HCT116 (cell line): Measurements from ENCODE around the gene VPS26A. TPM values are rescaled to one million over a fixed set of nuclear protein-coding genes. Genes with fewer than 3 reads are reported as not detected.

Experiments used
- ATAC-seq: fragments of 200-7000 bp; cut with Tn5 transposase; 2 replicates; pipeline ENCODE4 v1.9.1; 2020; ENCODE audit warnings: mild to moderate bottlenecking, moderate library complexity
- BruUV-seq: library from RNA; stranded (reverse); fragments of 400-500 nt; replicated peaks from 2 replicates; lab custom pipeline; 2021; lab: Mats Ljungman, UMichigan
- CTCF ChIA-PET: fragments of 300-600 bp; sonication (Branson Sonifier 250); formaldehyde crosslinking; loops from one replicate; lab custom pipeline; 2021; ENCODE audit warnings: antibody characterized with exemption; lab: Charles Lee
- POLR2A ChIA-PET: fragments of 300-600, 350-600 bp; sonication (Branson Sonifier 250); formaldehyde crosslinking; loops from one replicate; lab custom pipeline; 2021; ENCODE audit warnings: antibody characterized with exemption; lab: Charles Lee
- RAD21 ChIA-PET, 2 experiments: fragments of 300-600 bp; sonication (Branson Sonifier 250); formaldehyde crosslinking; loops; one replicate each; lab custom pipeline; 2023; ENCODE audit warnings: low total read pairs in 2 of 2; ENCODE audit not compliant: uncharacterized antibody in 2 of 2, unreplicated experiment in 2 of 2, low non-redundant PET in 1 of 2; lab: Charles Lee
- DNase-seq: peaks from one replicate; pipeline ENCODE4 v3.0.0-alpha.2; 2010; ENCODE audit warnings: low read depth, low spot score
- H2AFZ ChIP-seq: fragments of 200-600 bp; shearing (Covaris generic), sonication (generic); 2 replicates; pipeline ENCODE4 v1.6.1; 2017; ENCODE audit warnings: low read depth, mixed run types, mixed read lengths, antibody characterized with exemption, low read length; ENCODE audit not compliant: poor library complexity, severe bottlenecking
- H3K27ac ChIP-seq: 2 replicates; pipeline ENCODE4 v1.5.1; 2012; ENCODE audit warnings: low read depth, low read length
- H3K27me3 ChIP-seq: fragments of 200-600 bp; sonication (generic); 2 replicates; pipeline ENCODE4 v1.6.1; 2016; ENCODE audit warnings: mixed run types, low read length, mixed read lengths; ENCODE audit not compliant: insufficient read depth
- H3K36me3 ChIP-seq, 2 experiments: fragments of 200-500 bp in 1 of 2; fragments of 200-600 bp in 1 of 2; sonication (Bioruptor generic) in 1 of 2; sonication (generic) in 1 of 2; 2 replicates each; pipeline versions ENCODE4 v1.5.1 to v1.6.1; 2014 to 2016; ENCODE audit warnings: low read length in 2 of 2, inconsistent platforms in 1 of 2, mixed read lengths in 1 of 2, mixed run types in 1 of 2; ENCODE audit not compliant: insufficient read depth in 2 of 2, control insufficient read depth in 1 of 2
- H3K4me1 ChIP-seq, 2 experiments: fragments of 200-600 bp in 1 of 2; sonication (generic) in 1 of 2; 2 replicates each; pipeline versions ENCODE4 v1.5.1 to v1.6.1; 2012 to 2017; ENCODE audit warnings: low read length in 2 of 2, inconsistent platforms in 1 of 2, mild to moderate bottlenecking in 1 of 2, mixed read lengths in 1 of 2, mixed run types in 1 of 2, moderate library complexity in 1 of 2; ENCODE audit not compliant: insufficient read depth in 2 of 2, control insufficient read depth in 1 of 2
- H3K4me2 ChIP-seq: fragments of 200-600 bp; sonication (generic); 2 replicates; pipeline ENCODE4 v1.6.1; 2017; ENCODE audit warnings: mixed run types, low read length, mixed read lengths
- H3K4me3 ChIP-seq, 2 experiments: fragments of 200-600 bp in 1 of 2; sonication (generic) in 1 of 2; replicated peaks in 1 of 2; 2 replicates each; pipeline ENCODE4 v1.5.1; 2011 to 2016; ENCODE audit warnings: low read length in 2 of 2, control low read depth in 1 of 2, low read depth in 1 of 2, mild to moderate bottlenecking in 1 of 2, mixed read lengths in 1 of 2, mixed run types in 1 of 2
- H3K79me2 ChIP-seq: fragments of 200-600 bp; sonication (generic); 2 replicates; pipeline ENCODE4 v1.6.1; 2017; ENCODE audit warnings: mild to moderate bottlenecking, mixed run types, low read length, moderate library complexity, mixed read lengths; ENCODE audit not compliant: insufficient read depth
- H3K9ac ChIP-seq: fragments of 200-600 bp; sonication (generic); 2 replicates; pipeline ENCODE4 v1.6.1; 2016; ENCODE audit warnings: low read length, mixed read lengths
- H3K9me2 ChIP-seq: fragments of 200-600 bp; sonication (generic), shearing (Covaris generic); 2 replicates; pipeline ENCODE4 v1.6.1; 2017; ENCODE audit warnings: mixed run types, mild to moderate bottlenecking, moderate library complexity; ENCODE audit not compliant: insufficient read depth
- H3K9me3 ChIP-seq, 2 experiments: fragments of 200-500 bp in 1 of 2; fragments of 200-600 bp in 1 of 2; sonication (Bioruptor generic) in 1 of 2; sonication (generic) in 1 of 2; 2 replicates each; pipeline ENCODE4 v1.6.1; 2014 to 2017; ENCODE audit warnings: low read length in 2 of 2, mixed read lengths in 2 of 2, inconsistent platforms in 1 of 2, low read depth in 1 of 2, mild to moderate bottlenecking in 1 of 2, mixed run types in 1 of 2, moderate library complexity in 1 of 2; ENCODE audit not compliant: control insufficient read depth in 1 of 2, insufficient read depth in 1 of 2
- H4K20me1 ChIP-seq: fragments of 200-600 bp; sonication (generic), shearing (Covaris generic); 2 replicates; pipeline ENCODE4 v1.6.1; 2017; ENCODE audit warnings: mixed run types, mild to moderate bottlenecking, moderate library complexity; ENCODE audit not compliant: insufficient read depth
- CBX3 ChIP-seq: IDR thresholded peaks from 2 replicates; pipeline ENCODE4 v1.6.1; 2012; ENCODE audit warnings: low read depth
- CEBPB ChIP-seq: IDR thresholded peaks from 2 replicates; pipeline ENCODE4 v1.6.1; 2012; ENCODE audit warnings: low read depth
- EGR1 ChIP-seq: IDR thresholded peaks from 2 replicates; pipeline ENCODE4 v1.6.1; 2012; ENCODE audit warnings: low read depth
- EZH2 ChIP-seq: fragments of 200-600 bp; sonication (generic); IDR thresholded peaks from 2 replicates; pipeline ENCODE4 v1.6.1; 2017; ENCODE audit warnings: antibody characterized with exemption, mixed run types
- EZH2phosphoT487 ChIP-seq: fragments of 200-600 bp; IDR thresholded peaks from 2 replicates; pipeline ENCODE4 v1.6.1; 2018; ENCODE audit warnings: antibody characterized with exemption, borderline replicate concordance
- FOSL1 ChIP-seq: IDR thresholded peaks from 2 replicates; pipeline ENCODE4 v1.6.1; 2012; ENCODE audit warnings: low read depth
- MAX ChIP-seq: IDR thresholded peaks from 2 replicates; pipeline ENCODE4 v1.6.1; 2012
- SIN3A ChIP-seq: IDR thresholded peaks from 2 replicates; pipeline ENCODE4 v1.6.1; 2012; ENCODE audit warnings: low read depth
- SP1 ChIP-seq: IDR thresholded peaks from 2 replicates; pipeline ENCODE4 v1.6.1; 2012; ENCODE audit warnings: low read depth
- TCF7L2 ChIP-seq: IDR thresholded peaks from 2 replicates; pipeline ENCODE4 v1.7.0; 2011; ENCODE audit warnings: borderline replicate concordance, inconsistent platforms; ENCODE audit not compliant: insufficient read depth, insufficient read length; ENCODE audit errors: extremely low read depth
- YY1 ChIP-seq: IDR thresholded peaks from 2 replicates; pipeline ENCODE4 v1.6.1; 2011; ENCODE audit warnings: low read length, low read depth, moderate library complexity, mild to moderate bottlenecking; ENCODE audit not compliant: insufficient replicate concordance; ENCODE audit errors: extremely low read depth
- ZFX ChIP-seq: fragments of 450-650 bp; IDR thresholded peaks from 2 replicates; pipeline ENCODE4 v1.6.1; 2017
- intact Hi-C: fragments of 100-400 bp; cut with micrococcal nuclease; formaldehyde crosslinking; loops from 2 replicates; pipeline ENCODE4 v1.10.0; 2022
- total RNA-seq: library from RNA; stranded (reverse); gene quantifications from one replicate; pipeline ENCODE4 v1.2.1, GENCODE V29; 2021; ENCODE audit not compliant: unreplicated experiment
- TF ChIP-seq, protein P1 (sequence below), 3 experiments: fragments of 200-600 bp in 1 of 3; sonication (generic) in 1 of 3; IDR thresholded peaks in 2 of 3; conservative IDR thresholded peaks in 1 of 3; 2 replicates each; pipeline ENCODE4 v1.5.1; 2012 to 2017; ENCODE audit warnings: low read depth in 2 of 3, low read length in 2 of 3, antibody characterized with exemption in 1 of 3, borderline replicate concordance in 1 of 3, control low read depth in 1 of 3, mild to moderate bottlenecking in 1 of 3, mixed read lengths in 1 of 3, mixed run types in 1 of 3, moderate library complexity in 1 of 3; ENCODE audit not compliant: insufficient read depth in 1 of 3
- TF ChIP-seq, protein P2 (sequence below): IDR thresholded peaks from 2 replicates; pipeline ENCODE4 v1.6.1; 2011; ENCODE audit warnings: mild to moderate bottlenecking, low read length, moderate library complexity; ENCODE audit not compliant: insufficient replicate concordance; ENCODE audit errors: extremely low read depth

Gene VPS26A
- total RNA-seq, 1 experiment from 2014 or later = 65.1 TPM

GRCh38 chr10:69104994-69105790, 18.8 kb upstream of the VPS26A start:
- Histone ChIP-seq H3K9me2 (no peaks in the 10 kb centered on the region), H3K4me3 (no peak overlapping the region), H3K79me2 (no peaks in the 10 kb centered on the region), H3K27ac (no peak overlapping the region), H3K4me2 (no peak overlapping the region), H2AFZ (no peak overlapping the region), H3K4me1 (no peaks in the 10 kb centered on the region), H3K36me3 (no peaks in the 10 kb centered on the region), H3K9ac (no peak overlapping the region), H4K20me1 (no peaks in the 10 kb centered on the region), H3K27me3 (no peaks in the 10 kb centered on the region), H3K9me3 (no peaks in the 10 kb centered on the region)
- no peak for TF ChIP-seq CEBPB
- TF ChIP-seq EGR1 = no peak
- no peak for TF ChIP-seq YY1
- ChIA-PET RAD21 (no interaction called here), CTCF (no interaction called here), POLR2A (no interaction called here)
- intact Hi-C loops = no loop called here
- no peak for ATAC-seq
- no peak for DNase-seq
- no TSS peak for BruUV-seq

DNA sequence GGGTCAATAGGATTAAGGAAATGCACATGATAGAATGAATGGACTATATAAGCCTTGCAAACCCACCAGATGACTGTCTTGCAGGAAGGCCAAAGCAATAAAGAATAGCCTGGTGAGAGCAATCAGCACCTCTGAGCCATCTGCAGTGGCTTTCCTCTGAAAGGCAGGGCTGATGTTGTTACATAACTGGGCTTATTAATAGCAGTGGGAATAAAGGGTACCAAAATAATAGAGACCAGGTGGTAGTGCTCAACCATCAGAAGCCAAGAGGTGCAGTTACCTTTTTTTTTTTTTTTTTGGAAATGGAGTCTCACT, 16.8 kb upstream of the VPS26A start:
- no peak for TF ChIP-seq TCF7L2
- TF ChIP-seq SP1 = no peak
- TF ChIP-seq EZH2phosphoT487 = no peak
- TF ChIP-seq EZH2 = no peak
- no peak for TF ChIP-seq CEBPB
- no peak for TF ChIP-seq ZFX
- TF ChIP-seq, protein P1, sequence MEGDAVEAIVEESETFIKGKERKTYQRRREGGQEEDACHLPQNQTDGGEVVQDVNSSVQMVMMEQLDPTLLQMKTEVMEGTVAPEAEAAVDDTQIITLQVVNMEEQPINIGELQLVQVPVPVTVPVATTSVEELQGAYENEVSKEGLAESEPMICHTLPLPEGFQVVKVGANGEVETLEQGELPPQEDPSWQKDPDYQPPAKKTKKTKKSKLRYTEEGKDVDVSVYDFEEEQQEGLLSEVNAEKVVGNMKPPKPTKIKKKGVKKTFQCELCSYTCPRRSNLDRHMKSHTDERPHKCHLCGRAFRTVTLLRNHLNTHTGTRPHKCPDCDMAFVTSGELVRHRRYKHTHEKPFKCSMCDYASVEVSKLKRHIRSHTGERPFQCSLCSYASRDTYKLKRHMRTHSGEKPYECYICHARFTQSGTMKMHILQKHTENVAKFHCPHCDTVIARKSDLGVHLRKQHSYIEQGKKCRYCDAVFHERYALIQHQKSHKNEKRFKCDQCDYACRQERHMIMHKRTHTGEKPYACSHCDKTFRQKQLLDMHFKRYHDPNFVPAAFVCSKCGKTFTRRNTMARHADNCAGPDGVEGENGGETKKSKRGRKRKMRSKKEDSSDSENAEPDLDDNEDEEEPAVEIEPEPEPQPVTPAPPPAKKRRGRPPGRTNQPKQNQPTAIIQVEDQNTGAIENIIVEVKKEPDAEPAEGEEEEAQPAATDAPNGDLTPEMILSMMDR (IDR thresholded peaks at IDR 0.05 in 2 of 3, conservative IDR thresholded peaks at IDR 0.05 in 1 of 3; ENCODE audit: borderline replicate concordance in 1 of 3, insufficient read depth in 1 of 3, low read depth in 2 of 3, low read length in 2 of 3) = no peak
- no peak for TF ChIP-seq CBX3
- no peak for TF ChIP-seq EGR1
- TF ChIP-seq FOSL1 = no peak
- no peak for TF ChIP-seq SIN3A
- TF ChIP-seq MAX = no peak
- TF ChIP-seq, protein P2, sequence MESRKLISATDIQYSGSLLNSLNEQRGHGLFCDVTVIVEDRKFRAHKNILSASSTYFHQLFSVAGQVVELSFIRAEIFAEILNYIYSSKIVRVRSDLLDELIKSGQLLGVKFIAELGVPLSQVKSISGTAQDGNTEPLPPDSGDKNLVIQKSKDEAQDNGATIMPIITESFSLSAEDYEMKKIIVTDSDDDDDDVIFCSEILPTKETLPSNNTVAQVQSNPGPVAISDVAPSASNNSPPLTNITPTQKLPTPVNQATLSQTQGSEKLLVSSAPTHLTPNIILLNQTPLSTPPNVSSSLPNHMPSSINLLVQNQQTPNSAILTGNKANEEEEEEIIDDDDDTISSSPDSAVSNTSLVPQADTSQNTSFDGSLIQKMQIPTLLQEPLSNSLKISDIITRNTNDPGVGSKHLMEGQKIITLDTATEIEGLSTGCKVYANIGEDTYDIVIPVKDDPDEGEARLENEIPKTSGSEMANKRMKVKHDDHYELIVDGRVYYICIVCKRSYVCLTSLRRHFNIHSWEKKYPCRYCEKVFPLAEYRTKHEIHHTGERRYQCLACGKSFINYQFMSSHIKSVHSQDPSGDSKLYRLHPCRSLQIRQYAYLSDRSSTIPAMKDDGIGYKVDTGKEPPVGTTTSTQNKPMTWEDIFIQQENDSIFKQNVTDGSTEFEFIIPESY = no peak
- TF ChIP-seq, all 23 proteins: peak for 0

More for the DNA sequence above, 16.8 kb upstream of the VPS26A start:
- Histone ChIP-seq H3K4me3 (no peak overlapping the region), H2AFZ (no peak overlapping the region), H3K9me2 (no peaks in the 10 kb centered on the region), H3K9ac (no peak overlapping the region), H3K4me1 (no peaks in the 10 kb centered on the region), H3K36me3 (no peaks in the 10 kb centered on the region), H4K20me1 (no peaks in the 10 kb centered on the region), H3K79me2 (no peaks in the 10 kb centered on the region), H3K27me3 (no peaks in the 10 kb centered on the region), H3K27ac (no peak overlapping the region), H3K9me3 (no peaks in the 10 kb centered on the region), H3K4me2 (no peak overlapping the region)
- ChIA-PET POLR2A (no interaction called here), CTCF (no interaction called here), RAD21 (no interaction called here)
- ATAC-seq (no peak), DNase-seq (no peak)
- intact Hi-C loops = no loop called here
- BruUV-seq = no TSS peak
